Right lobe of liver (tissue), 4 donors: ENCODE measurements around the gene RUBCN.
A peak's percentile ranks its signal among the peaks of the same experiment; 100 is the strongest.

Source experiments
- POLR2A ChIP-seq: fragments of 450-650 bp; IDR thresholded peaks from one replicate; pipeline ENCODE4 v1.6.1; 2017; ENCODE audit warnings: antibody characterized with exemption, mild to moderate bottlenecking
- TF ChIP-seq, protein P1 (sequence below), 4 donors: fragments of 200-600 bp in 3 of 4; fragments of 450-650 bp in 1 of 4; IDR thresholded peaks; one replicate each; pipeline versions ENCODE4 v1.5.1 to v1.8.0; 2016 to 2022; ENCODE audit warnings: antibody characterized with exemption in 4 of 4, mild to moderate bottlenecking in 2 of 4
- donor health status: DM: no; HTN: no; CAD: no.
- donor health status: DM: no; HTN: no; CAD: no.
- donor health status: DM: no; HTN: yes; CAD: no.

DNA sequence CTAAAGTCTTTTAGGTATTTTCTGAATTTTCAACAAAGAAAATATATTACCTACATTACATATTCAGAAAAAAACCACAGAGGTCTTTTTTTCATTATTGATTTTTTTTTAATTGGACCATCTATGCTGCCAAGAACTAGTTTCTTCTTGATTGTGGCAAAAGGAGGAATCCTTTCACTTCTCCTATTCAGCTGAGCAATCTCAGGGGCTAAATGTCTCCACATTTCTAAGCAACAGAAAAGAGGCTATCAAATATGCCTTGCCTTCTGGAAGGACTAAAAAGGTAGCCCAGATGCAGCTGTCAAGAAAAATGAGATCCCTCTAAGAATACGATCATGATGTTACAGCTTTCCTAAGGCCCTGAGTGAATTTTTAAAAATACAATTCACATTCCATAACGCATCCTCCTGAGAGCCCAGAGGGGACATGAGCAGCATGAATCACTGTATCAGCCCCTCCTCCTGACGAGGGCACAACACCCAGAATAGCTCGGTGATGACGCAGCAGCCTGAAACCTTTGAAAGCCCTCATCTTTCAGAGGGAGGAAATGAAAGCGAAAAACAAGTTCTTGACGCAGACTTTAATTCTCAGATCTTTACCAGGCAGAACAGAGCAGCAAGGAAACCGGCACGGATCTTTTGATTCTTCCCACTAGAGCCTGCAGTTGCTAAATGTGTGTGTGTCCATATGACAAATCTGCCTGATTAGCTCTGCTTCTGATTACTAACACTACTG is 24.6 kb downstream of the RUBCN start:
- peak; percentile 41 for TF ChIP-seq POLR2A
- TF ChIP-seq, protein P1, sequence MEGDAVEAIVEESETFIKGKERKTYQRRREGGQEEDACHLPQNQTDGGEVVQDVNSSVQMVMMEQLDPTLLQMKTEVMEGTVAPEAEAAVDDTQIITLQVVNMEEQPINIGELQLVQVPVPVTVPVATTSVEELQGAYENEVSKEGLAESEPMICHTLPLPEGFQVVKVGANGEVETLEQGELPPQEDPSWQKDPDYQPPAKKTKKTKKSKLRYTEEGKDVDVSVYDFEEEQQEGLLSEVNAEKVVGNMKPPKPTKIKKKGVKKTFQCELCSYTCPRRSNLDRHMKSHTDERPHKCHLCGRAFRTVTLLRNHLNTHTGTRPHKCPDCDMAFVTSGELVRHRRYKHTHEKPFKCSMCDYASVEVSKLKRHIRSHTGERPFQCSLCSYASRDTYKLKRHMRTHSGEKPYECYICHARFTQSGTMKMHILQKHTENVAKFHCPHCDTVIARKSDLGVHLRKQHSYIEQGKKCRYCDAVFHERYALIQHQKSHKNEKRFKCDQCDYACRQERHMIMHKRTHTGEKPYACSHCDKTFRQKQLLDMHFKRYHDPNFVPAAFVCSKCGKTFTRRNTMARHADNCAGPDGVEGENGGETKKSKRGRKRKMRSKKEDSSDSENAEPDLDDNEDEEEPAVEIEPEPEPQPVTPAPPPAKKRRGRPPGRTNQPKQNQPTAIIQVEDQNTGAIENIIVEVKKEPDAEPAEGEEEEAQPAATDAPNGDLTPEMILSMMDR (IDR thresholded peaks at IDR 0.05): no peak
